ENCODE results near the gene LGALS8.

- TF ChIP-seq ZNF70 (CRISPR knock-in tag; IDR thresholded peaks at IDR 0.05) = no peak
- no peak for TF ChIP-seq ARNTL (CRISPR knock-in tag; IDR thresholded peaks at IDR 0.05; ENCODE audit: borderline replicate concordance, low read depth)
- TF ChIP-seq, protein P1, sequence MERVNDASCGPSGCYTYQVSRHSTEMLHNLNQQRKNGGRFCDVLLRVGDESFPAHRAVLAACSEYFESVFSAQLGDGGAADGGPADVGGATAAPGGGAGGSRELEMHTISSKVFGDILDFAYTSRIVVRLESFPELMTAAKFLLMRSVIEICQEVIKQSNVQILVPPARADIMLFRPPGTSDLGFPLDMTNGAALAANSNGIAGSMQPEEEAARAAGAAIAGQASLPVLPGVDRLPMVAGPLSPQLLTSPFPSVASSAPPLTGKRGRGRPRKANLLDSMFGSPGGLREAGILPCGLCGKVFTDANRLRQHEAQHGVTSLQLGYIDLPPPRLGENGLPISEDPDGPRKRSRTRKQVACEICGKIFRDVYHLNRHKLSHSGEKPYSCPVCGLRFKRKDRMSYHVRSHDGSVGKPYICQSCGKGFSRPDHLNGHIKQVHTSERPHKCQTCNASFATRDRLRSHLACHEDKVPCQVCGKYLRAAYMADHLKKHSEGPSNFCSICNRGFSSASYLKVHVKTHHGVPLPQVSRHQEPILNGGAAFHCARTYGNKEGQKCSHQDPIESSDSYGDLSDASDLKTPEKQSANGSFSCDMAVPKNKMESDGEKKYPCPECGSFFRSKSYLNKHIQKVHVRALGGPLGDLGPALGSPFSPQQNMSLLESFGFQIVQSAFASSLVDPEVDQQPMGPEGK (CRISPR knock-in tag; IDR thresholded peaks at IDR 0.05; ENCODE audit: borderline replicate concordance) = no peak
These were observed 36.5 kb downstream of the LGALS8 start for GRCh38 chr1:236560213-236560771.
